ENCODE measurements around the gene S100Z.
A peak's percentile ranks its signal among the peaks of the same experiment; 100 is the strongest.
"Not testable (repeated sequence)": the region's sequence is repeated elsewhere in the genome, so short reads cannot be mapped to it uniquely, and the experiment has no call there.

S100Z gene

GRCh38 chr5:76943006-76943405, 93.2 kb downstream of the S100Z start:
- no peak overlapping the region for H3K4me3 ChIP-seq

GRCh38 chr5:76944638-76945037, 94.8 kb downstream of the S100Z start:
- H3K4me3 ChIP-seq = no peak overlapping the region
- no peak overlapping the region for H3K27ac ChIP-seq

More at GRCh38 chr5:76943006-76943405, 93.2 kb downstream of the S100Z start:
- no peak overlapping the region for H3K27ac ChIP-seq

GRCh38 chr5:76945238-76945637, 95.4 kb downstream of the S100Z start:
- H3K4me3 ChIP-seq, H3K27ac ChIP-seq: not testable (repeated sequence)

GRCh38 chr5:76946090-76946489, 96.3 kb downstream of the S100Z start:
- no peak overlapping the region for H3K4me3 ChIP-seq
- no peak overlapping the region for H3K27ac ChIP-seq

GRCh38 chr5:76947082-76947503, 97.3 kb downstream of the S100Z start:
- Histone ChIP-seq H3K4me3 (no peak overlapping the region), H3K27ac (no peak overlapping the region)

DNA sequence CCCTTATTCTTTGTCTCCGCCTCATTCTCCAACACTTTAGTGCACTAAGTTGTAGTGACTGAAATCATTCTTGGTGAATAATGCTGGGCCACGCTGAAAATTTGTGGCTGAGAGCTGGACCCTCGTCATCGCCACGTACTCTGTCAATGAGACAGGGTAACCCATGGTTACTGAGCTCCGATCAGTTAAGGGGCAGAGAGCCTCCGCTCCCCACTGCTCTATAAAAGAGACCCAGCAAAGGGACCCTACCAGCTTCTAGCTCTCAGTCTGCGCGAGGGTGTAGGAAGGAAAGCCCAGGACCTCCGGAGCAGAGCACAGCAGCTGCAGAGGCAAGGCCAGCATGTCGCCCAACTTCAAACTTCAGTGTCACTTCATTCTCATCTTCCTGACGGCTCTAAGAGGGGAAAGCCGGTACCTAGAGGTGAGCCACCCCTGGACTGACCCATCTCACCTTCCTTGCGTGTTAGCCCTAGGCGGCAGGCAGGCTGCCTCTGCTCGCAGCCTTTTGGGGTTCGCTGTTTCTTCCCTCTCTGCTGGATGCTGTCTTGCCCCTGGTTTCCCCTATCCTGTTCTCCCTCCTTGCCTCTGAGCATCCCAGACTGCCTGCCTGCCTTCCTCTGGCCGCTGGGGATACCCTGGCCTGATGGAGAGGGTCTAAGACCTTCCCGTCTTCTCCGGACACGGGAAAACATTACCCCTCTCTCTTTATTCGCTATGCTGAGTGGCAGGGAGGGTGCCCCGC, 103.2 kb downstream of the S100Z start, which contains the start of gene CRHBP:
Gene CRHBP (plus strand): TSS at position 251 of the 742 bp plus-strand sequence. CDS start 90 bp downstream, at position 341.
- no peak within 1 kb of the TSS for H3K27ac ChIP-seq
- H3K4me3 ChIP-seq = peak within 1 kb of the TSS in 6 of 7 experiments; percentile 15 to 25 (median 22)

DNA sequence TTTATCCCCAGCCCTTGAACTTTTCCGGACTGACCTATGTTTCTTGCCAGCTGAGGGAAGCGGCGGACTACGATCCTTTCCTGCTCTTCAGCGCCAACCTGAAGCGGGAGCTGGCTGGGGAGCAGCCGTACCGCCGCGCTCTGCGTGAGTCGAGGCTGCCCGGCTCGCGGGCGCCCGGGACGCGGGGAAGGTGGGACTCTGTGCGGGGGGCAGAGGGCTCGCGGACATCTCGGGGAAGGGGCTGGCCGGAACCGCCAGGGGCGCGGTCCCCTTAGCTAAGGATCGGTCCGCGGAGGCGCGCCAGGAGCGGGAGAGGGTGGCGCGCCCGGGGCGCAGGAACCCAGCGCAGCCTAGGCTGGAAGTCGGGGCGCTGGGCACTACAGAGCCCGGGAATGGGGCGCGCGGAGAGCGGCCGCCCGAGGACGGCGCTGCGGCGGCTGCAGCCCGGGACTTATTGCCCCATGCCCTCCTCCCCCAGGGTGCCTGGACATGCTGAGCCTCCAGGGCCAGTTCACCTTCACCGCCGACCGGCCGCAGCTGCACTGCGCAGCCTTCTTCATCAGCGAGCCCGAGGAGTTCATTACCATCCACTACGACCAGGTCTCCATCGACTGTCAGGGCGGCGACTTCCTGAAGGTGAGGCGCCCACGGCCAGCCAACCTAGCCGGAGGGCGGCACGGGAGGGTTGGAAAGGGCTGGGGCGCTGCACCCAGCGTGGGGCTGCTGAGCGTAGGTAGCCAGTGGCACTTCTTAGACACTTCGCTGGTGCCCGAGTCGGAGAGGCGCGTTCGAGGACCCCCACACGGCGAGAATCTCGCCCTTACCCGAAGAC, 104.0 kb downstream of the S100Z start:
- Histone ChIP-seq H3K4me3 (peak overlapping the region in 6 of 7 experiments; percentile 15 to 25 (median 22)), H3K27ac (no peak overlapping the region)

- Histone ChIP-seq H3K4me3 (peak overlapping the region in 6 of 7 experiments; percentile 15 to 25 (median 22)), H3K27ac (no peak overlapping the region)
Observed at GRCh38 chr5:76954383-76954763, 104.6 kb downstream of the S100Z start.

- H3K27ac ChIP-seq = no peak overlapping the region
- H3K4me3 ChIP-seq = no peak overlapping the region
Observed at GRCh38 chr5:76956033-76956432, 106.2 kb downstream of the S100Z start.

DNA sequence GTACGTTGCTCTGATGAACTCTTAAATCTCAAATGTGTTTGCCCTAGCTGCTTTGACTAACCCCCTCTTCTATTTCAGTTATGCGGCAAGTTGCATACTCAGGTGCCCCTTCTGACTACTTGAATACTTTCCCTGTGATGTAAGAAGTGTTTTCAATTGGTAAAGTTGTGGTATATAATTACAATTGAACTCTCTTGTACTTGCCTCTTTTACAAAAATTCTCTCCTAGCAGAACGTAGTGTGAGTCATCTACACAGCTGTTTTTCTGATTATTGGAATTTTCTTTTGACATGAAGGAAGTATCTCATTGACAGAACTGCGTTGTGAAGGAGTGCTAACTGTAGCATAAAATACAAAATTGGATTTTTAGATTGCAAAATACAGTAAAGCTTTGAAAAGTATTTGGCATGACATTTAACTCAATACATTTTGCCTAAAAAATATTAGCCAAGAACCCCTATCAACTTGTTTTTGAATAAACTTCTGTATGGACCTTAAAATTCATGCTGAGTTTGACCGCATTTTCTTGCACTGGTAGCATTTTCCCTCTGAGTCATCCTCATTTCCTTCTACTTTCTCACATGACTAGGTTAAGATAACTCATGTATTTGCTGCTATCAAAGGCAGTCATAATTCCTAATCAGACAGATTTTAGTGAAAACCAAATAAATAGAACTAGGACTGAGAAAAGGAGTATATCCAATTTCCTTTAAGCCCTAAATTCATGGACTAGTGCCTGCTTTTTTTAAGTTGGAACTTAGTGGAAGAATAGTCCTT, 109.4 kb downstream of the S100Z start:
- no peak overlapping the region for H3K4me3 ChIP-seq
- H3K27ac ChIP-seq = peak overlapping the region in 6 of 21 experiments; percentile 19 to 56 (median 35)

GRCh38 chr5:76960004-76960625, 110.3 kb downstream of the S100Z start:
- Histone ChIP-seq H3K4me3 (no peak overlapping the region), H3K27ac (peak overlapping the region in 4 of 21 experiments; percentile 4 to 56 (median 34))

DNA sequence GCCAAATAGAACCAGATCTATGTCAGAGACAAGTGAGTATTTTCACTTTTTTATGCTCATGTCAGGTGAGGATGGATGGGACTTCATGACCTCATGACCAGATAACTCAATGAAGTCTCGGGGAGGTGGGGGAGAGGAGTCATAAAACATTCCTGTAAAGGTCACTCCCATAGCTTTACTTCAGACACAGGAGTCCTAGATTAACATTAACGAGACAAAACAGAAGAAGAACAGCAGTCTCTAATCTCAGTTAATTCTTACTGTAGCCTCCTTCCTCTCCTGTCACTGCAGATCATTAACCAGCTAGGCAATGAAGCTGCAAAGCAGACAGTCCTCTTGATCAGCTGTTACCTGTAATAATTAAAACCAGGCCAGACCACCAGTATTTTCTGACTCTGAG, 114.2 kb downstream of the S100Z start:
- no peak overlapping the region for H3K4me3 ChIP-seq
- no peak overlapping the region for H3K27ac ChIP-seq

Data from skin epidermis (tissue), 12 donors.